HCT116 (cell line): ENCODE results near the gene C19orf18. TPM values are rescaled to one million over a fixed set of nuclear protein-coding genes. Genes with fewer than 3 reads are reported as not detected.

Source experiments
- ATAC-seq: fragments of 200-7000 bp; cut with Tn5 transposase; 2 replicates; pipeline ENCODE4 v1.9.1; 2020; ENCODE audit warnings: mild to moderate bottlenecking, moderate library complexity
- BruUV-seq: library from RNA; stranded (reverse); fragments of 400-500 nt; replicated peaks from 2 replicates; lab custom pipeline; 2021; lab: Mats Ljungman, UMichigan
- CTCF ChIA-PET: fragments of 300-600 bp; sonication (Branson Sonifier 250); formaldehyde crosslinking; loops from one replicate; lab custom pipeline; 2021; ENCODE audit warnings: antibody characterized with exemption; lab: Charles Lee
- POLR2A ChIA-PET: fragments of 300-600, 350-600 bp; sonication (Branson Sonifier 250); formaldehyde crosslinking; loops from one replicate; lab custom pipeline; 2021; ENCODE audit warnings: antibody characterized with exemption; lab: Charles Lee
- RAD21 ChIA-PET, 2 experiments: fragments of 300-600 bp; sonication (Branson Sonifier 250); formaldehyde crosslinking; loops; one replicate each; lab custom pipeline; 2023; ENCODE audit warnings: low total read pairs in 2 of 2; ENCODE audit not compliant: uncharacterized antibody in 2 of 2, unreplicated experiment in 2 of 2, low non-redundant PET in 1 of 2; lab: Charles Lee
- DNase-seq: peaks from one replicate; pipeline ENCODE4 v3.0.0-alpha.2; 2010; ENCODE audit warnings: low read depth, low spot score
- H2AFZ ChIP-seq: fragments of 200-600 bp; shearing (Covaris generic), sonication (generic); 2 replicates; pipeline ENCODE4 v1.6.1; 2017; ENCODE audit warnings: low read depth, mixed run types, mixed read lengths, antibody characterized with exemption, low read length; ENCODE audit not compliant: poor library complexity, severe bottlenecking
- H3K27ac ChIP-seq: 2 replicates; pipeline ENCODE4 v1.5.1; 2012; ENCODE audit warnings: low read depth, low read length
- H3K27me3 ChIP-seq: fragments of 200-600 bp; sonication (generic); 2 replicates; pipeline ENCODE4 v1.6.1; 2016; ENCODE audit warnings: mixed run types, low read length, mixed read lengths; ENCODE audit not compliant: insufficient read depth
- H3K36me3 ChIP-seq, 2 experiments: fragments of 200-500 bp in 1 of 2; fragments of 200-600 bp in 1 of 2; sonication (Bioruptor generic) in 1 of 2; sonication (generic) in 1 of 2; 2 replicates each; pipeline versions ENCODE4 v1.5.1 to v1.6.1; 2014 to 2016; ENCODE audit warnings: low read length in 2 of 2, inconsistent platforms in 1 of 2, mixed read lengths in 1 of 2, mixed run types in 1 of 2; ENCODE audit not compliant: insufficient read depth in 2 of 2, control insufficient read depth in 1 of 2
- H3K4me1 ChIP-seq, 2 experiments: fragments of 200-600 bp in 1 of 2; sonication (generic) in 1 of 2; 2 replicates each; pipeline versions ENCODE4 v1.5.1 to v1.6.1; 2012 to 2017; ENCODE audit warnings: low read length in 2 of 2, inconsistent platforms in 1 of 2, mild to moderate bottlenecking in 1 of 2, mixed read lengths in 1 of 2, mixed run types in 1 of 2, moderate library complexity in 1 of 2; ENCODE audit not compliant: insufficient read depth in 2 of 2, control insufficient read depth in 1 of 2
- H3K4me2 ChIP-seq: fragments of 200-600 bp; sonication (generic); 2 replicates; pipeline ENCODE4 v1.6.1; 2017; ENCODE audit warnings: mixed run types, low read length, mixed read lengths
- H3K4me3 ChIP-seq, 2 experiments: fragments of 200-600 bp in 1 of 2; sonication (generic) in 1 of 2; replicated peaks in 1 of 2; 2 replicates each; pipeline ENCODE4 v1.5.1; 2011 to 2016; ENCODE audit warnings: low read length in 2 of 2, control low read depth in 1 of 2, low read depth in 1 of 2, mild to moderate bottlenecking in 1 of 2, mixed read lengths in 1 of 2, mixed run types in 1 of 2
- H3K79me2 ChIP-seq: fragments of 200-600 bp; sonication (generic); 2 replicates; pipeline ENCODE4 v1.6.1; 2017; ENCODE audit warnings: mild to moderate bottlenecking, mixed run types, low read length, moderate library complexity, mixed read lengths; ENCODE audit not compliant: insufficient read depth
- H3K9ac ChIP-seq: fragments of 200-600 bp; sonication (generic); 2 replicates; pipeline ENCODE4 v1.6.1; 2016; ENCODE audit warnings: low read length, mixed read lengths
- H3K9me2 ChIP-seq: fragments of 200-600 bp; sonication (generic), shearing (Covaris generic); 2 replicates; pipeline ENCODE4 v1.6.1; 2017; ENCODE audit warnings: mixed run types, mild to moderate bottlenecking, moderate library complexity; ENCODE audit not compliant: insufficient read depth
- H3K9me3 ChIP-seq, 2 experiments: fragments of 200-500 bp in 1 of 2; fragments of 200-600 bp in 1 of 2; sonication (Bioruptor generic) in 1 of 2; sonication (generic) in 1 of 2; 2 replicates each; pipeline ENCODE4 v1.6.1; 2014 to 2017; ENCODE audit warnings: low read length in 2 of 2, mixed read lengths in 2 of 2, inconsistent platforms in 1 of 2, low read depth in 1 of 2, mild to moderate bottlenecking in 1 of 2, mixed run types in 1 of 2, moderate library complexity in 1 of 2; ENCODE audit not compliant: control insufficient read depth in 1 of 2, insufficient read depth in 1 of 2
- H4K20me1 ChIP-seq: fragments of 200-600 bp; sonication (generic), shearing (Covaris generic); 2 replicates; pipeline ENCODE4 v1.6.1; 2017; ENCODE audit warnings: mixed run types, mild to moderate bottlenecking, moderate library complexity; ENCODE audit not compliant: insufficient read depth
- ATF3 ChIP-seq: IDR thresholded peaks from 2 replicates; pipeline ENCODE4 v1.6.1; 2012
- CBX3 ChIP-seq: IDR thresholded peaks from 2 replicates; pipeline ENCODE4 v1.6.1; 2012; ENCODE audit warnings: low read depth
- CEBPB ChIP-seq: IDR thresholded peaks from 2 replicates; pipeline ENCODE4 v1.6.1; 2012; ENCODE audit warnings: low read depth
- CTCF ChIP-seq, 3 experiments: fragments of 200-600 bp in 1 of 3; sonication (generic) in 1 of 3; IDR thresholded peaks in 2 of 3; conservative IDR thresholded peaks in 1 of 3; 2 replicates each; pipeline ENCODE4 v1.5.1; 2012 to 2017; ENCODE audit warnings: low read depth in 2 of 3, low read length in 2 of 3, antibody characterized with exemption in 1 of 3, borderline replicate concordance in 1 of 3, control low read depth in 1 of 3, mild to moderate bottlenecking in 1 of 3, mixed read lengths in 1 of 3, mixed run types in 1 of 3, moderate library complexity in 1 of 3; ENCODE audit not compliant: insufficient read depth in 1 of 3
- EGR1 ChIP-seq: IDR thresholded peaks from 2 replicates; pipeline ENCODE4 v1.6.1; 2012; ENCODE audit warnings: low read depth
- ELF1 ChIP-seq: IDR thresholded peaks from 2 replicates; pipeline ENCODE4 v1.6.1; 2012; ENCODE audit warnings: low read depth, borderline replicate concordance
- EZH2 ChIP-seq: fragments of 200-600 bp; sonication (generic); IDR thresholded peaks from 2 replicates; pipeline ENCODE4 v1.6.1; 2017; ENCODE audit warnings: antibody characterized with exemption, mixed run types
- MAX ChIP-seq: IDR thresholded peaks from 2 replicates; pipeline ENCODE4 v1.6.1; 2012
- POLR2AphosphoS5 ChIP-seq: IDR thresholded peaks from 2 replicates; pipeline ENCODE4 v1.6.1; 2011; ENCODE audit warnings: mild to moderate bottlenecking, low read depth, low read length, moderate library complexity
- REST ChIP-seq: IDR thresholded peaks from 2 replicates; pipeline ENCODE4 v1.6.1; 2012; ENCODE audit warnings: low read depth
- SIN3A ChIP-seq: IDR thresholded peaks from 2 replicates; pipeline ENCODE4 v1.6.1; 2012; ENCODE audit warnings: low read depth
- SP1 ChIP-seq: IDR thresholded peaks from 2 replicates; pipeline ENCODE4 v1.6.1; 2012; ENCODE audit warnings: low read depth
- SRF ChIP-seq: IDR thresholded peaks from 2 replicates; pipeline ENCODE4 v1.6.1; 2012; ENCODE audit warnings: low read depth
- YY1 ChIP-seq: IDR thresholded peaks from 2 replicates; pipeline ENCODE4 v1.6.1; 2011; ENCODE audit warnings: low read length, low read depth, moderate library complexity, mild to moderate bottlenecking; ENCODE audit not compliant: insufficient replicate concordance; ENCODE audit errors: extremely low read depth
- ZFX ChIP-seq: fragments of 450-650 bp; IDR thresholded peaks from 2 replicates; pipeline ENCODE4 v1.6.1; 2017
- ZNF274 ChIP-seq: fragments of 200-500 bp; sonication (Bioruptor generic); IDR thresholded peaks from 2 replicates; pipeline ENCODE4 v1.6.1; 2014; ENCODE audit warnings: mild to moderate bottlenecking, low read depth, low read length, inconsistent platforms
- intact Hi-C: fragments of 100-400 bp; cut with micrococcal nuclease; formaldehyde crosslinking; loops from 2 replicates; pipeline ENCODE4 v1.10.0; 2022
- total RNA-seq: library from RNA; stranded (reverse); gene quantifications from one replicate; pipeline ENCODE4 v1.2.1, GENCODE V29; 2021; ENCODE audit not compliant: unreplicated experiment

The C19orf18 gene
- total RNA-seq, 1 experiment from 2014 or later = not detected

- Histone ChIP-seq H3K9me2 (no peaks in the 10 kb centered on the region), H3K27ac (no peak overlapping the region), H4K20me1 (no peaks in the 10 kb centered on the region), H3K36me3 (no peaks in the 10 kb centered on the region), H3K4me3 (no peak overlapping the region), H3K4me2 (no peak overlapping the region), H3K4me1 (no peaks in the 10 kb centered on the region), H3K27me3 (no peaks in the 10 kb centered on the region), H3K79me2 (no peaks in the 10 kb centered on the region), H2AFZ (no peak overlapping the region), H3K9me3 (peaks cover 3 to 10% of the 10 kb centered on the region in 2 experiments; a peak in 2 of 4 replicates), H3K9ac (no peak overlapping the region)
- ATAC-seq (no peak), DNase-seq (no peak)
- ChIA-PET POLR2A (no interaction called here), RAD21 (no interaction called here), CTCF (no interaction called here)
- TF ChIP-seq ATF3 = no peak
- no peak for TF ChIP-seq ZNF274
- TF ChIP-seq CEBPB = no peak
- intact Hi-C loops = no loop called here
- BruUV-seq = no TSS peak
Observed at GRCh38 chr19:58020129-58020528, 45.8 kb upstream of the C19orf18 start.

GRCh38 chr19:58014141-58014540 is 39.8 kb upstream of the C19orf18 start:
- H3K27ac ChIP-seq = no peak overlapping the region
- no peak overlapping the region for H3K4me3 ChIP-seq
- intact Hi-C loops = no loop called here
- no peaks in the 10 kb centered on the region for H4K20me1 ChIP-seq
- H3K4me1 ChIP-seq = no peaks in the 10 kb centered on the region
- no peak overlapping the region for H3K9ac ChIP-seq
- DNase-seq = no peak
- no peaks in the 10 kb centered on the region for H3K79me2 ChIP-seq
- ChIA-PET CTCF (no interaction called here), RAD21 (no interaction called here), POLR2A (no interaction called here)
- no peaks in the 10 kb centered on the region for H3K9me2 ChIP-seq
- ATAC-seq = no peak
- H3K4me2 ChIP-seq = no peak overlapping the region
- peaks cover 0 to 7% of the 10 kb centered on the region in 2 experiments; a peak in 2 of 4 replicates for H3K9me3 ChIP-seq
- no TSS peak for BruUV-seq
- H3K27me3 ChIP-seq = no peaks in the 10 kb centered on the region
- no peaks in the 10 kb centered on the region for H3K36me3 ChIP-seq
- H2AFZ ChIP-seq = no peak overlapping the region
- TF ChIP-seq ZFX = no peak
- TF ChIP-seq REST = no peak
- no peak for TF ChIP-seq CEBPB
- TF ChIP-seq ELF1 = no peak
- no peak for TF ChIP-seq YY1
- no peak for TF ChIP-seq EZH2
- no peak for TF ChIP-seq SIN3A
- no peak for TF ChIP-seq SRF
- TF ChIP-seq POLR2AphosphoS5 = no peak
- no peak for TF ChIP-seq CTCF (IDR thresholded peaks at IDR 0.05 in 2 of 3, conservative IDR thresholded peaks at IDR 0.05 in 1 of 3; ENCODE audit: borderline replicate concordance in 1 of 3, insufficient read depth in 1 of 3, low read depth in 2 of 3, low read length in 2 of 3)
- TF ChIP-seq EGR1 = no peak
- TF ChIP-seq ZNF274 = no peak
- no peak for TF ChIP-seq SP1
- TF ChIP-seq MAX = no peak
- TF ChIP-seq ATF3 = no peak
- no peak for TF ChIP-seq CBX3
